NCI-H2196 (cell line): ENCODE results near the gene PLXNA2.

Experiments used
- DNase-seq: peaks from one replicate; lab custom pipeline; 2025; ENCODE audit not compliant: unreplicated experiment; lab: John Stamatoyannopoulos, UW

PLXNA2 gene

GRCh38 chr1:208181364-208181763 is 62.8 kb downstream of the PLXNA2 start:
- no peak for DNase-seq

- DNase-seq = no peak
Observed at GRCh38 chr1:208180421-208180820, 63.8 kb downstream of the PLXNA2 start.

- no peak for DNase-seq
Observed at GRCh38 chr1:208179961-208180409, 64.2 kb downstream of the PLXNA2 start.

DNA sequence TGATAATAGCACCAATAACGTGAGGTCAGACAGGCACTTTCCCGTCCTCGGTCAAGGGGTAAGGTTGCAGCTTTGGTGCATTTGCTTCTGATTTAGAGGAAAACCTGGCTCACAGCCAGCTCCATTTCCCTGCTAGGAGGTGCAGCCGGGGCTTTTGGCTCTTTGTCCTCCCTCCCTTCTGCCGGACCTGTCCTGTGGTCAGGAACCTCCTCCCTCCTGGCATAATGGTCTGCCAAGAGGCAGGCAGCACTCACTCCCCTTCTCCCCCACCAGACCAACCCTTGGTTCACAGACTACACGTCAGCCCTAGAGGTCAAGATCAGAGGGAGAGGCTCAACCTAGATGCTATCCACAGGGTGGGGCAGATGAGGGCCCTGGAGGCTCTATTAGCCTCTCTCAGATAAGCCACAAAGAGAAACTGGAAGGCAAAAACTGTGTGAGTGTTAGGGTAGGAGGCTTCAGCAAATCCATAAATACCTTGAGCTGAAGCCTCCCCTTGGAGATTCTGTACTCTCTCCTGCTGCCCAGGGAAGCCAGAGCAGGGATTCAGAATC is 64.8 kb downstream of the PLXNA2 start:
- DNase-seq = no peak

DNA sequence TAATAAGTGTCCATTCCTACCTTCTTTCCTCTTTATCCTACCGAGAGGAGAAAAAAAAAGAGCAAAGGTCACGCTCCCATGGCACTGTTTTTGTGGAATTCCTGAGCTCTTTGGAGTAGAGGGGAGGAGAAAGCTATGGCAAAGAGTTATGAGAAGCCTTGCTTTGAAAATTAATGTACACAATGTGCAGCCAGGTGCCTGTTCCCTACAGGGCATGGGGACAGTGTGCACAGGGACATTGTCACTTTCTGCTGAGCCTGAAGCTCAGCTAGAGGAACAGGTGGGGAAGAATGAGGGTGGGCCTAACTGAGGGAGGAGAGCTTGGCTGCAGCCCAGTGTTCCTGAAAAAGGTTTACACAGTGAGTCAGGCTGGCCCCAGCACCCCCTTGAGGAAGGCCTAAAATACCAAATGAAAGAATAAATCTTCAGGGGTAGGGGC is 66.1 kb downstream of the PLXNA2 start:
- DNase-seq = peak; percentile 28

- DNase-seq = no peak
Observed at GRCh38 chr1:208177656-208178055, 66.5 kb downstream of the PLXNA2 start.

DNA sequence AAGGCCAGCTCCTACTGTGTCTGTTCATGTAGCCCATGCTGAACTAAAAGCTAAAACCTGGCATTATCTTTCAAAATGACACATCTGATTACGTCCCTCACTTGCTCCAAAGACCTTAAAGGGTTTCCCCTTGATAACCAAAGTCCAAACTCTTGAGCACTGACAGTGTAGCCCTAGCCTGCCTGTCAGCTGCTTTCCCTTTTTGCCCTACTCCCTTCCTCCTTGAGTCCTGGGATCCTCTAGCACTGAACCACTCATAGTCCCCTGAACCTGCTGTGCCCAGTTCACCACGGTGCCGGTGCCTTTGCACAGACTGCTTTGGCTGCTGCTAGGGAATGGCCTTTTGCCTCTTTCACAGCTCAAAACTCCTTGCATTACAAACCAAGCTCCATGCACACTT is 67.5 kb downstream of the PLXNA2 start:
- DNase-seq = no peak

GRCh38 chr1:208175508-208175895 is 68.7 kb downstream of the PLXNA2 start:
- no peak for DNase-seq

DNA sequence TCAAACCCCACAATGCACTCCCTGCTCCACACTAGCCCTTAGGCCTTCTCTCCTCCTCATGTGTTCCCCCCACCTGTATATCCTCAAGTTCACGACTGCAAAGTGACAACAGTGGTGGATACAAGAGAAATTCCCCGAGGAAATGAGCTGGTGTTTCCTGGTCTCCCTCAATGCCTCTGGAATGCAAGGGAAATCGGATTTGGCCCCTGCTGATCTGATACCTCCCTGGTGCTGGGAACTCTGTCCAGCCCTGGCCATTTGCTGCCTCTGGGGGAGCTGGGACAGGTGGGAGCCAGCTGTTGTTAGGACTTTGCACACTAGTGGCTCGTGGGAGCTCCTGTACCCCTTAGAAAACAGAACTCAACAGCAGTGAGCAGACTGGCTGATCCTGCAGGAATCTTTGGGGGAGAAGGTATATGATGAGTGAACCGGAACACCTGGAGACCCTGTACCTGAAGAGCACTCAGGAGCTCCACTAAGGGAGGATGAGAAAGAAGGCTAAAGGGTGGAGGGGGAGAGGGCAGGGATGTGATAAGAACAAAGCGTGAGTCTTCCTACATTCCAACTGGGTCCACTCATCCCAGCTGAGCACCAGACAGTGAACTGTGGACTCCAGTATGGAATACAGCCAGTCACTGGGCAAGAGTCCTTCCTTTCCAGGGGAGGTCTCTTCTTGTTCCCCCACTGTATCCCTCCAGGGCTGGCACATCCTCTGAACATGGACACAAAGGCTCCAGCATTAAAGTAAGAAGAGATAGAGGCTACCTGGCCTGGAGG is 69.3 kb downstream of the PLXNA2 start:
- DNase-seq = no peak

DNA sequence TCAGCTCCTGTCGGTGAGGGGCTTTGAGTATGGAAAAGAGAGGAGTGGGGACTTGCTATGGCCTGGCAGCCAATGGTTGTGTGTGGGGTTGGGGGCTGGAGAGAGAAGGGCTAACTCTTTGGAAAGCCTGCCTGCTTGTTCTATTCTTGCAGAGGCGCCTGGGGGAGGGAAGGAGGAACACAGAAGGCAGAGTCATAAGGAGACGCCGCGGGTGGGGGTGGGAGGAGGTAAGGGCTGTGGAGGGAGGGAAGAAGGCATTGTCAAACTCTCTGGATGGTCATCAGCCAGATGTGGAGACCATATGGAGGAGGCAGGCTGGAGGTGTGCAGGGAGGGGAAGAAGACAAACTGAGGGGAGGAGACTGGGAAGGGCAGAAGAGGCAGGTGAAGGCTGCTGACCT is 70.0 kb downstream of the PLXNA2 start:
- no peak for DNase-seq

DNA sequence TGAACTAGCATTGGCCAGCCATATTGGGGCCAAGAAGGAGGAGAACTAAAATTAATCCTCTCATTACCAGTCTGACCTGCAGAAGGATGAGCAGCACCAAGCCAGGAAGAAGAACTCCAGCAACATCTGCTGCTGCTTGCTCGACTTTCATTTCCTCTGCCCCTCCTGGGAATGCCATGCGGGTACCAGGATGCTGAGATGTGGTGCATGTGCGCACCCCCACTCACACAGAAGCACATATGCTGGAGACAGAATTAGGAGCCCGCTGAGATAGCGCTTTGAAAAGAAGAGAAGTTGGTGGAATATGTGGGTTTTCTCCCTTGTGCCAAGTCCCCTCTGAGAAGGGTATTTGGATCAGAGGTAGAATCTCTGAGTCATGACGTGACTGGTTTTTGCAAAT is 70.4 kb downstream of the PLXNA2 start:
- no peak for DNase-seq

DNA sequence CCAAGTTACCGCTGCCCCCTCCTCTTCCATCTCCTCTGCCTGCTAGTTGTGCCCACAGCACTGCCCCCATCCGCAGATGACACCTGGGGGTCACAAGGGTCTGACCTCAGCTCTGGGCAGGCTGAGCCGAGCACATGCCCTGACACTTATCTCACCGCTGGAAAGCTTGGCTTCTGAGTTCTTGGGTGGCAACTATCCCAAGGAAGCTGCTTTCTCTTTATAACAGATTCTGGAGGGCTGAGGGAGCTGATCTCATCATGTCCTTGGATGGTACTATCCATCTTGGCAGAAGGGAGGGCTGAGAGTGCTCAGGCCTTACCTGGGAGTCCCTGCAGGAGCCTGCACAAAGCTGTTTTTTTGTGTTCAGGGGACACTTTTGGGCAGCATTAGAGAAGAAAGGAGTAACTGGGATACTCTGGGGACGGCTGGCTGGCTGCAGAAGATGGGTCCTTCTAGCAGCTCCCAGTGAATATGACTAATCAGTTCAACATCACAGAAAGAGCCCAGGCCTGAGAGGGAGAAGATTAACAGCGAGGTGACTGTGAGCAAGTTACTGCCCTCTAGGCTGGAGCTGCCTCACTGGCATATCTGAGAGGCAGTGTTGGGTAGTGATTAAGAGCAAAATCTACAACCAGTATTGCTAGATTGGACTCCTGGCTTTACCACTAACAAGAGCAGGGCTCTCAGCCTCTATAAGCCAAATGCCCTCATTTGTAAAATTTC is 71.6 kb downstream of the PLXNA2 start:
- no peak for DNase-seq

- DNase-seq = no peak
Observed at GRCh38 chr1:208171616-208172422, 72.4 kb downstream of the PLXNA2 start.

- DNase-seq = no peak
Observed at GRCh38 chr1:208170252-208170651, 73.9 kb downstream of the PLXNA2 start.

GRCh38 chr1:208169081-208169879 is 74.9 kb downstream of the PLXNA2 start:
- DNase-seq = no peak

DNA sequence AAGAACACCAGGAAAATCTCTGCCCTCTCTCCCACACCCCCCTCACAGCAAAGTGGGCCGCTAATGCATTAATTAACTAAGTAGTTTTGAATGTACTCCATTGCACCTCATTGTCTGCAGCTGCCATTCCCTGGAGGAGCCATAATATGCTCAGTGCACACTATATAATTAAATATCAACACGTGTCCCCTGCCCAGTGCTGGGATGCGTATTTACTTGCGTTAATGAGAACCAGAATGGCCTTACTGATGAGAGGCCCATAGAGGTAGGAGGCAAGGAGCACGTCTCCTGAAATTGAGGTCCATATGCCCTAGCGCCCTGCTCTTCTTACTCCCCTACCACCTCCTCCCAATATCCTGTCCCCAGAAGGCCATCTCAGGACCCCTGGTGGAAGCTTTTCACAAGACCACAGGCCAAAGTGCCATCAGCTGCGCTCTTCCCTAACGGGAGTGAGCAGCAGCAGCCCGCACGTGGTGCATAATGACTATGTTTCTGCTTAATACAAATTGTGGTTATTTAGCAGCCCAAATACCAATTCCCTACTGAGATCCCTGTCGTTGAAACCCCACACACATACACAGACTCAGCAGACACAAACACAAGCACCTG is 76.8 kb downstream of the PLXNA2 start:
- DNase-seq = no peak

- no peak for DNase-seq
Observed at GRCh38 chr1:208166340-208167138, 77.6 kb downstream of the PLXNA2 start.

DNA sequence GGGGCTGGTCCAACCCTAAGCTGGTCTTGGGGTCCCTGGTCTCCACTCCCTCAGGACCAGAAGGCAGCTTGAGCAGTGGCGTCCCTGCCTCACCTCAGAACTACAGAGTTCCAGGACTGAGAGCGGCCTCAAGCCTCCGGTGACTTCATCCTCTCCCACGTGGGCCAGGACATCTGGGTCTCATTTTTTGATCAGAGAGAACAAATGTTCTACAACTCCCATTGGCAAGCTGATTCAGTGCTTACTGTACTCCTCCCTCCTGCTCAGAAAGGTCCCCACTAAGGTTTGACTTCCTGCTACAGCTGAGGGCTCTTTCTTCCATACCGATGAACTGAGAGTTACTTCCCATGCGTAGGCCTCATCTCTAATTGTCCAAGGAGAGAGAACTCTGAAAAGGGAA is 78.5 kb downstream of the PLXNA2 start:
- DNase-seq = no peak

GRCh38 chr1:208164609-208165008 is 79.6 kb downstream of the PLXNA2 start:
- DNase-seq = no peak
